Measurements from ENCODE around the gene NCOA1.

NCOA1 gene

DNA sequence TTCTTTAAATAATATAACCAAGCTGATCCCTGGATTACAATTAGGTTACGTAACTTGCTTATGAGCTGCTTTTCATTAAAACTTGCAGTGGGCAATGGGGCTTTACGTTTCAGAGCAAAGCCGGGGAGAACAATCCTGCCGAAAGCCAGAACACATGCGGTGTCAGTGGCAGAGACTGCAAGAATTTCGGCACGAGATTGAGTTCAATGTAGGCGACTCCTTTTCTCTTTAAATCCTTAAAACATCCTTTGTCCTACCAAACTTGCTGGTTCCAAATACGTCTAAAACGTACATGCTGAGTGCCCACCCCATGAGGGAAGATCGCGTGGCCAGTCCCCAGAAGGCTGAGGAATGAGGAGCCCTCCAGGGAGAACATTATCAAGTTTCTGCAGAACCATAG is 36.8 kb upstream of the NCOA1 start:
- DNase-seq (ENCODE audit: low read depth): no peak
- no peak overlapping the region for H3K4me3 ChIP-seq (ENCODE audit: low read depth, low read length)
- TF ChIP-seq, protein P1, sequence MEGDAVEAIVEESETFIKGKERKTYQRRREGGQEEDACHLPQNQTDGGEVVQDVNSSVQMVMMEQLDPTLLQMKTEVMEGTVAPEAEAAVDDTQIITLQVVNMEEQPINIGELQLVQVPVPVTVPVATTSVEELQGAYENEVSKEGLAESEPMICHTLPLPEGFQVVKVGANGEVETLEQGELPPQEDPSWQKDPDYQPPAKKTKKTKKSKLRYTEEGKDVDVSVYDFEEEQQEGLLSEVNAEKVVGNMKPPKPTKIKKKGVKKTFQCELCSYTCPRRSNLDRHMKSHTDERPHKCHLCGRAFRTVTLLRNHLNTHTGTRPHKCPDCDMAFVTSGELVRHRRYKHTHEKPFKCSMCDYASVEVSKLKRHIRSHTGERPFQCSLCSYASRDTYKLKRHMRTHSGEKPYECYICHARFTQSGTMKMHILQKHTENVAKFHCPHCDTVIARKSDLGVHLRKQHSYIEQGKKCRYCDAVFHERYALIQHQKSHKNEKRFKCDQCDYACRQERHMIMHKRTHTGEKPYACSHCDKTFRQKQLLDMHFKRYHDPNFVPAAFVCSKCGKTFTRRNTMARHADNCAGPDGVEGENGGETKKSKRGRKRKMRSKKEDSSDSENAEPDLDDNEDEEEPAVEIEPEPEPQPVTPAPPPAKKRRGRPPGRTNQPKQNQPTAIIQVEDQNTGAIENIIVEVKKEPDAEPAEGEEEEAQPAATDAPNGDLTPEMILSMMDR (IDR thresholded peaks at IDR 0.05; ENCODE audit: insufficient read depth, low read depth, low read length, missing control alignments): no peak

DNA sequence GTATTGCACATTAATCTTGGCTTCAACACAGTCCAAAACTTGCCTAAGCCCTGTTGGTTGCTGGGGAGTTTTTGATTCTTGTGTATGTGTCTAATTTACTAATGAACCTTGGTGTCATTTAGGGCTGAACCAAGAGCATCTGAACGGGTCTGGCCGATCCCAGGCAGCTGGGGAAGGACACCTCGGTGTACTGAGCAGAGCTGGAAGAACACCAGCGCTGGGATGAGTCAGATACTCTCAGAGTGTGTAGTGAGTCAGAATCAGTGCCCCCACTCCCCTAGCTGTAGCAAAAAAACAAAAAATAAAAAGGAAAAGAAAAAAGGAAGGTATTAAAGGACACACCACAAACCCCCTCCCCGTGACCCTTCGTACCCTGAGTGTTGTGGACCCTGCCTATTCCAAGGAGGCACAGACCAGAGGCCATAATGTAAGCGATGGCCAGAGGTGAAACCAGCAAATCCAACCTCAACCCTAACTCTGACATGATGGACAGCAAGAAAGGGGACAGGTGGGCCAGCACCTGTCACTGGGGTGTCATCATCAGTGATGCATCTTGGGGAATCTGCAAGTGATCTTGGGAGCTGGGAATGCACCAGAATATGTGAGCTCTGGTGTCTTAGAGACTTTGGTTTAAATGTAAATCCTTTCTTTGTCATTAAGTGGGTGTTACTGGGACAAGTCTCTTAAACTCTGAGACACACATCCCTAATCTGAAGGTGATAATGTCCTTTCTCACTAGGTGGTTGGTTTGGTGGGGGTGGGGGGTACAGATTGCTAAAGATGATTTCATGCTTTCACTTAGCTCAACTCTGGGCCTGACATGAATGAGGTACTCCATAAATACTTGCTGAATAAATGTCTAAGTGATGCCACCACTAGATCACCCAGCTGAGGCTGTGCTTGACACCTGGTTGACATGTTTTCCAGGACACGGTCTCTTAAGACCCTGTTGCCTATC is 34.2 kb upstream of the NCOA1 start:
- no peak overlapping the region for H3K4me3 ChIP-seq (ENCODE audit: low read depth, low read length)
- TF ChIP-seq, protein P1 (IDR thresholded peaks at IDR 0.05; ENCODE audit: insufficient read depth, low read depth, low read length, missing control alignments): no peak
- no peak for DNase-seq (ENCODE audit: low read depth)

DNA sequence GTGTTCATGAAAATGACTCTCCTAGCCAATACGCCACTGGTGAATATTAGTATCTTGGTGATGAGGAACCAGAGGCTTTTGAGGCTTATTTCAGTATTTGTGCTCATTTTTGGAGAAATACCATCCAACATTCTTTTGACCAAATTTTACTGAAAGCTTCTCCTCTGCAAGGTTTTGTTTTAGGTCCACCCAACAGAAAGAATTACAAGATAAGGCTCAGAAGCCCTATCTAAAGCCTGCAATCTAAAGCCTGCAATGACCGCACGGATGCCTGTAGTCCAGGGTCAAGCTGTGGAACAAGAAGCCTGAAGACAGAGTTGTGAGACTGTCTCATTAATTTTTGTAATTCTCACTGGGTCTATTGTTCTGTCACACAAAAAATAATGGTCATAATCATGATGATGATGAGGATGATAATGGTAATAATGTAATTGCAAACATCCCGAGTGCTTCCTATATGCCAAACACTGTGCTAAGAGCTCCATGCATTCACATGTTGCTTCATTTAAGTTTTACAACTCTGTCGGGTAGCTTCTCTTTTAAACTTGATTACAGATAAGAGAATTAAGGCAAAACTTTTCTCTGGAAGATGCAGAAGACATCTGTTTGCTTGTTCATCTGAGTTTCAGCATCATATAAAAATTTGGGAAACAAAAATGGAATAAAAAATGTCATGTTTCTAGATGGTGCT is 33.2 kb upstream of the NCOA1 start:
- H3K4me3 ChIP-seq (ENCODE audit: low read depth, low read length): no peak overlapping the region
- TF ChIP-seq, protein P1 (IDR thresholded peaks at IDR 0.05; ENCODE audit: insufficient read depth, low read depth, low read length, missing control alignments): no peak
- DNase-seq (ENCODE audit: low read depth): no peak

DNA sequence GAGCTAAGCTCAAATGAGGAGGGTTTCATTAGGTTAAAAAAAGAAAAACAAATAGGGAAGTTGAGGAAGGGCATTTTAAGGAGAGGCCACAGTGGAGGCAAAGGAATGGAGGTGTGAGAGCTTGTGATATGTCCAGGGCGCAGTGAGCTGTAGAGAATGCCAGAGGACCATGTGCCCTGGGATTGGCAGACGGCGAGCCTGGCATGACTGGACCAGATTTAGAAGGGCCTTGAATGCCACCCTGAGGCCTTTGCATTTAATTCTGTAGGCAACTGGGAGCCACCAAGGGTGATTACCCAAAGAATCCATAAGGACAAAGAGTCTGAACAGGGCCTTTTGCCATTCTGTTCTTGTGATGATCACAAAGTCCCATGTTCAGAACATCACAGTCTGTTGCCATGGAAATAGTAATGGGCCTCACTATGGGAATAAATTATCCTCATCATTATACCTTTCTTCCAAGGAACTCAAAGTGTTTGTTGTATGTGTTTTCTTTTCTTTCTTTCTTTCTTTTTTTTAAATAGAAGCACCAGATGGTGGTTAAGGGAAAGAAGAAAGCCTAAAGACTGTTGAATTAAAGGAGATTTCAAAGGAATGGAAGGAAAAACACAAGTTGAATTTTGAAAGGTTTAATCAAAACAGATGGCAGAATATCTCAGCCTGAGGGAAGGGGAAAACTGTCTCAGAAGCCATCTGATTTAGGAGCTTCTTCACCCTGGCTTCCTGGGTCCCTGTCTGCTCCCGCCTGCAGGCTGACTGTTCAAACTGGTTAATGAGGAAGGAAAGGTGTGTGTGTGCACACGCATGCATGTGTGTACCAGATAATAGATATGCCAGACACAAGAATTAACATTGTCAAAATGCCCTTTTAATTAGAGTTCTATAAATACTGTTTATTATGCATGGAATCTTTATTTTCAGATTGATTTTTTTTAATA is 31.6 kb upstream of the NCOA1 start:
- TF ChIP-seq, protein P1 (IDR thresholded peaks at IDR 0.05; ENCODE audit: insufficient read depth, low read depth, low read length, missing control alignments): no peak
- DNase-seq (ENCODE audit: low read depth): no peak
- no peak overlapping the region for H3K4me3 ChIP-seq (ENCODE audit: low read depth, low read length)

DNA sequence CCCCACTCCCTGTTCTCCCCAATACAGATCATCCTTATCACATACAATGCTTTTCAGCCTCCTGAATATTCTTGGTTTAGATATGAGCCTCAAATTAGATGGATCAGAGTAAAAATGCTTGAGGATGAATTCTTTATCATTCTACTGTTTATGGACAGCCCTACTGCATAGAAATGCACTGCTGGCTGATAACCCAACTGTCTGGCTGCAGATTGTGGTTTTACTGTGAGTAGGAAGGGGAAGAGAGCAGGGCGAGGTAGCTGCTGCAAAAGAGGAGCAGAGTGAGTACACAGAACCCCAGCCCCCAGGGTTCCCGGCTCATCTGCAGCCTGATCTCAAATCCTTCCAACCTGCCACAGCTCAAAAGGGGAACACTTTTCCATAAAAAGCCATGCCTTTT is 29.4 kb upstream of the NCOA1 start:
- H3K4me3 ChIP-seq (ENCODE audit: low read depth, low read length): no peak overlapping the region
- TF ChIP-seq, protein P1 (IDR thresholded peaks at IDR 0.05; ENCODE audit: insufficient read depth, low read depth, low read length, missing control alignments): no peak
- no peak for DNase-seq (ENCODE audit: low read depth)

DNA sequence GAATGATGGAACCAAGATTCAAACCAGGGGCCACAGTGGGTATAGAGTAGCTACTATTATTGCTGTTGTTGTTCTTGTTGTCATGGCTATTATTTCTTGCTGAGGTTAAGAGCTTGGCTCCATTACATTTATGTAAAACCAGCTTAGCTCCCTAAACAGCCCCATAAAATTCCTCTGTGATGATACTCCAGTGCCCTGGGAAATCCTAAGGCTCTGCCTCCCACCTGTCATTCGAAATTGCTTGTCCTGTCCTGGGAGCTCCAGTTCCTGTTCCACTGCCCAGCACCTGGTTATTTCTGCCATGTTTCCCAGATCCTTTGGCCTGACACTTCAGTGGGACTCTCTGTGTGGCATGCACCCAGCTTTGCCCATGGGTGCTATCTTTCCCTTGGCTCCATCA is 27.8 kb upstream of the NCOA1 start:
- no peak overlapping the region for H3K4me3 ChIP-seq (ENCODE audit: low read depth, low read length)
- TF ChIP-seq, protein P1 (IDR thresholded peaks at IDR 0.05; ENCODE audit: insufficient read depth, low read depth, low read length, missing control alignments): no peak
- no peak for DNase-seq (ENCODE audit: low read depth)

Measured in GM12865 (cell line).